GM21390 (cell line): ENCODE data around the gene IGFBP4.

Source experiments
- ATAC-seq: cut with Tn5 transposase; IDR thresholded peaks from one replicate; pipeline ENCODE4 v1.9.1; 2021; ENCODE audit not compliant: unreplicated experiment

Gene IGFBP4

GRCh38 chr17:40454613-40454995 is 11.4 kb downstream of the IGFBP4 start:
- ATAC-seq, result no peak

- ATAC-seq, result no peak
Observed at GRCh38 chr17:40456396-40456951, 13.2 kb downstream of the IGFBP4 start.

GRCh38 chr17:40457369-40457768 is 14.1 kb downstream of the IGFBP4 start:
- ATAC-seq, result no peak

- ATAC-seq, result no peak
Observed at GRCh38 chr17:40457964-40458791, 14.9 kb downstream of the IGFBP4 start.

- no peak for ATAC-seq
Observed at GRCh38 chr17:40458851-40459482, 15.7 kb downstream of the IGFBP4 start.

GRCh38 chr17:40459636-40460603 is 16.7 kb downstream of the IGFBP4 start:
- ATAC-seq, result no peak

- no peak for ATAC-seq
Observed at GRCh38 chr17:40460604-40460967, 17.3 kb downstream of the IGFBP4 start.

- ATAC-seq, result no peak
Observed at GRCh38 chr17:40460968-40461731, 17.9 kb downstream of the IGFBP4 start.

- ATAC-seq, result no peak
Observed at GRCh38 chr17:40461732-40462342, 18.6 kb downstream of the IGFBP4 start.

- ATAC-seq, result no peak
Observed at GRCh38 chr17:40462343-40463121, 19.3 kb downstream of the IGFBP4 start.

- no peak for ATAC-seq
Observed at GRCh38 chr17:40463122-40463550, 19.9 kb downstream of the IGFBP4 start.

GRCh38 chr17:40464392-40464855 is 21.2 kb downstream of the IGFBP4 start:
- ATAC-seq, result no peak

- no peak for ATAC-seq
Observed at GRCh38 chr17:40466298-40466971, 23.2 kb downstream of the IGFBP4 start.

- ATAC-seq, result no peak
Observed at GRCh38 chr17:40467281-40467867, 24.1 kb downstream of the IGFBP4 start.

- no peak for ATAC-seq
Observed at GRCh38 chr17:40468560-40468959, 25.3 kb downstream of the IGFBP4 start.

- no peak for ATAC-seq
Observed at GRCh38 chr17:40469805-40470675, 26.8 kb downstream of the IGFBP4 start.
